GM12892 (cell line): ENCODE results near the gene KLK1.
"Not testable (repeated sequence)": the region's sequence is repeated elsewhere in the genome, so short reads cannot be mapped to it uniquely, and the experiment has no call there.

Experiments
- DNase-seq: peaks from one replicate; pipeline ENCODE4 v3.0.0; 2011; ENCODE audit not compliant: insufficient read length
- FAIRE-seq: peaks from 2 replicates; lab custom pipeline; 2011; peaks lifted over from hg19 to GRCh38; lab: Jason Lieb, UNC
- POLR2A ChIP-seq: IDR thresholded peaks from 2 replicates; pipeline ENCODE4 v1.6.1; 2011; ENCODE audit warnings: low read depth, low read length, control low read depth
- POLR2AphosphoS5 ChIP-seq: IDR thresholded peaks from 2 replicates; pipeline ENCODE4 v1.6.1; 2011; ENCODE audit warnings: low read depth, low read length, control low read depth
- TAF1 ChIP-seq: IDR thresholded peaks from 2 replicates; pipeline ENCODE4 v1.6.1; 2011; ENCODE audit warnings: low read depth, mild to moderate bottlenecking, control low read depth, low read length, borderline replicate concordance

The KLK1 gene

DNA sequence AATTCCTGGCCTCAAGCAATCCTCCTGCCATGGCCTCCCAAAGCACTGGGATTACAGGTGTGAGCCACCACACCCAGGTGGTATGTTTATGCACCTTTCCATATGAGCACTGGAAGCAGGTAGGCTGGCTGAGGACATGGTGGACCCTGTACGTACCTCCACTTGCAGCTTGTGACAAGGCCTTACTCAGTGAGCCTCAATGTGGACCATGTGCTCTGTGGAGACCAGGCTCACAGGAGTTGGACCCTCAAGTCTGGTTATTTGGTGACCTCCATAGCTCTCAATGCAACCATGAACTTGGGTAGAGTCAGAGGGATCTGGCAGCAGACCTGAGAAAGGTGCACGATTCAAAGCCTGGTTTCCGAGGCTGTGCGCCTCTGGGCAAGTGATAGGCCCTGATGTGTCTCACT, 27.9 kb downstream of the KLK1 start:
- FAIRE-seq (no peak), DNase-seq (no peak)
- TF ChIP-seq TAF1 = no peak
- TF ChIP-seq POLR2A = peak; percentile 37
- no peak; the same call in 1 of the 2 replicates for TF ChIP-seq POLR2AphosphoS5

GRCh38 chr19:50794876-50795663, 28.5 kb downstream of the KLK1 start:
- no peak for TF ChIP-seq TAF1
- peak; percentile 87 for TF ChIP-seq POLR2AphosphoS5
- peak; percentile 40 for TF ChIP-seq POLR2A
- FAIRE-seq (no peak), DNase-seq (no peak)

- TF ChIP-seq TAF1 = no peak
- peak; percentile 74 for TF ChIP-seq POLR2A
- TF ChIP-seq POLR2AphosphoS5 = peak; percentile 89; the same call in 1 of the 2 replicates
- FAIRE-seq (peak; percentile 82), DNase-seq (peak; percentile 63)
Measured at GRCh38 chr19:50794074-50794875, 29.3 kb downstream of the KLK1 start.

DNA sequence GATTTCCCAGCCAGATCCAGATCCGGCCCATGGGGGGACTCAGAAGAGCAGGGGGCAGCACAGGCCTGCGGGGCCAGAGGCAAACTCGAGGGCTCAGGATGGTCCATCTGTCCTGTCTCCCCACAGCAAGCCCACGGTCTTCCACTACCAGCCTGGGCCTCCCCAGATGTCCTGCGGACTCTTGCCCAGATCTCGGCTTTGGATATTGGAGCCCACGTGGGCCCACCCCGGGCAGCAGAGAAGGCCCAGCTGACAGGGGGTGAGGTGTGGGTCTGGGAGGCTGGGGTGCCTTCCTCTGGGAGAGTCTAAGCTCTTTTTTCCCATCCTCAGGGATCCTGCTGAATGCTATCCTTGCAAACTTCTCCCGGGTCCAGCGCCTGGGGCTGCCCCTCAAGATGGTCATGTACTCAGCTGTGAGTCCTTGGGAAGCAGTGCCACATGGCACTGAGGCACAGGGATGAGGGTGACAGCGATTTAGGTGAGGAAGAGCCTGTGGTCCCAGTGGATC, 30.0 kb downstream of the KLK1 start:
- DNase-seq (no peak), FAIRE-seq (no peak)
- TF ChIP-seq POLR2AphosphoS5 (no peak; the same call in 1 of the 2 replicates), POLR2A (peak; percentile 45), TAF1 (no peak)

DNA sequence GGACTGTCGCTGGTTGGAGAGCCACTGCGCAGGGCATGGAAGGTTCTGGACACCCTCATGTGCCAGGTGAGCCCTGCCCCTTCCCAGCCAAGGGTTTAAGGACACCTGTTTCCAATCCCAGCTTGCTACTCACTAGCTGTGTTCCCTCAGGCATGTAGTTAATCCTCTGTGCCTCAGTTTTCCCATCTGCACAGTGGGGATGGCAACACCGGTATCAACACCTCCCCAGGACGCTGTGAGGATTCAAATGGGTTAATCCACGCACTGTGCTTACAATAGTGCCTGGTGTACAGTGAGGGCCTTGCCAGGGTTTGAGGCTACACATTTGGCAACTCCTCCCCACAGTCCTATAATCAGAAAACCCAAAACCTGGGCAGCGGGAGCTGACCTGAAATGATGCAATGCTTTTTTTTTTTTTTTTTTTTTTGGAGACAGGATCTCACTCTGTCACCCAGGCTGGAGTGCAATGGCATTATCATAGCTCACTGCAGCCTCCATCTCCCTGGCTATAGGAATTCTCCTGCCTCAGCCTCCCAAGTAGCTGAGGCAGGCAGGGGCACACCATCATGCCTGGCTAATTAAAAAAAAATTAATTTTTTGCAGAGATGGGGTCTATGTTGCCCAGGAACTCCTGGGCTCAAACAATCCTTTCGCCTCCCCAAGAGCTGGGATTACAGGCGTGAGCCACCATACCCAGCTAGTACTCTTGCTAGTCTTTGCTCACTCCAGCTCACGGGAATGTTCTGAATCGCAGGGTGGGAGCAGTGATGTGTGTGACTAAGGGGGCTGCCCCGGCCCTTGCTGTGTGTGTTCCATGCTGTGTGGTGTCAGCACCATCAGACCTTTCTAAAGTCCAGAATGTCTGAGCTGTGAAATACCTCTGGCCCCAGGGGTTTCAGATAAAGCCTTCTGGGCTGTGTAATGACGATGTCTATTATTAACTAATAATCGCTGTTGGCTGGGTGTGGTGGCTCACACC, 31.0 kb downstream of the KLK1 start:
- DNase-seq (no peak), FAIRE-seq (no peak)
- TF ChIP-seq TAF1 = no peak
- 0 out of 2 replicates have a peak, but pooled peaks have one; percentile 10 for TF ChIP-seq POLR2A

DNA sequence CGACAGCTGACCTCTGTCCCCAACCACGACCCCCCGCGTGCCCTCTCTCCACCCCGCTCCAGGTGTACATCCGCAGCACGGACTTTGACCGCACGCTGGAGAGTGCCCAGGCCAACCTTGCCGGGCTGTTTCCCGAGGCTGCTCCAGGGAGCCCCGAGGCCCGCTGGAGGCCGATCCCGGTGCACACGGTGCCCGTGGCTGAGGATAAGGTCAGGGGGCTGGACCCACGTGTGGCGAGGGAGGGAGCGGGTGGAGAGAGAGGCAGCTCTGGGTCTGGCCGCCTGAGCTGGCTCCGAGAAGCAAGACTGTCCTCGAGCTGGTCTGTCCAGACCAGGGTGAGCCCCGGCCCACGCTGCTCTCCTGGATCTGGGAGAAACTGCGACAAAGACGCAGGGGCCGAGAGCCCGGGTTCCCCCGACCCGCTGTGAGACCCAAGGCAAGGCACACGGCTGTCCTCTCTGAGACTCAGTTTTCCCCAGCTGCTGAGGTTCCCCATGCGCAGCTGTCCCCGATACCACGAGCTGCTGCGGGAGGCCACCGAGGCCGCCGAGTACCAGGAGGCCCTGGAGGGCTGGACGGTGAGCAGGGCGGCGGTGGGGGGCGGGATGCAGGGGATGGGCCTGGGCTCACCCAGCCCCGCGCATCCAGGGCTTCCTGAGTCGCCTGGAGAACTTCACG, 31.9 kb downstream of the KLK1 start:
- TF ChIP-seq TAF1 = no peak
- FAIRE-seq = no peak
- no peak for DNase-seq

DNA sequence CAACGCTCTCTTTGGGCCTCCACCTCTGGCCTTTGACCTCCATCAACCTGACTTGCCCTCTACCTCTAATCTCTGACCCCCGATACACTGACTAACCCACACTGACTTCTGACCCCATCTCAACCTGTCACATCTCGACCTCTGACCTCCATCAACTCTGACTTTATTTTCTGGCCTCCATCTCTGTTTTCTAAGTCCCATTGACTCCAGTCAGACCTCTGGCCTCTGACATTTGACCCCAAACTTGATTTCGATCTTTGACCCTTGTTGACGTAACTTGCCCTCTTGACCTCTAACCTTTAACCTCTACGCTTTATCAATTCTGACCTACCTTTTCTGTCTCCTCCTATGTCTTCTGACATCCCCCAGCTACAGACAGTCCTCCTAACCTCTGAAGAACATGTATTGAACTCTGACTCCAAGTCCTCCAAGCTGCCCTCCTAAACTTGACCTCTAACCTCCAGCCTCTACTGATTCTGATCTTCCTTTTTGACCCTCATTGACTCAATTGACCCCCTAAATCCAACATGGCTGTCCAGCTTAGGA, 32.6 kb downstream of the KLK1 start:
- no peak for FAIRE-seq
- no peak for DNase-seq
- TF ChIP-seq TAF1 (no peak), POLR2A (peak; percentile 49), POLR2AphosphoS5 (peak; percentile 51; the same call in 1 of the 2 replicates)

DNA sequence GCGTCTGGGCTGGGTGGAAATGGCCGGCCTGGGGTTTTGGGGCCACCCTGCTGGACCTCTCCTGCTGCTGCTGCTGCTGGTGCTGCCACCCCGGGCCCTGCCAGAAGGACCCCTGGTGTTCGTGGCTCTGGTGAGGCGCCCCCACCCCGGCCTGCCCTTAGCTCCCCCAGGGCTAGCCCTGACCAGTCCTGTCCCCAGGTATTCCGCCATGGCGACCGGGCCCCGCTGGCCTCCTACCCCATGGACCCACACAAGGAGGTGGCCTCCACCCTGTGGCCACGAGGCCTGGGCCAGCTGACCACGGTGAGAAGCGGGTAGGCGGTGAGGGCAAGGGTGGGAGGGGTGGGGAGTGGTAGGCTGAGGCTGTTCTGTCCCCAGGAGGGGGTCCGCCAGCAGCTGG, 33.2 kb downstream of the KLK1 start, which contains the start of gene ACP4:
Gene ACP4, plus strand, starts transcription at position 20 of the 400 bp plus-strand sequence. Its CDS starts 0 bp downstream, at position 20.
- FAIRE-seq (no peak), DNase-seq (no peak)
- no peak for TF ChIP-seq POLR2A
- TF ChIP-seq POLR2AphosphoS5 = no peak
- TF ChIP-seq TAF1 = no peak

DNA sequence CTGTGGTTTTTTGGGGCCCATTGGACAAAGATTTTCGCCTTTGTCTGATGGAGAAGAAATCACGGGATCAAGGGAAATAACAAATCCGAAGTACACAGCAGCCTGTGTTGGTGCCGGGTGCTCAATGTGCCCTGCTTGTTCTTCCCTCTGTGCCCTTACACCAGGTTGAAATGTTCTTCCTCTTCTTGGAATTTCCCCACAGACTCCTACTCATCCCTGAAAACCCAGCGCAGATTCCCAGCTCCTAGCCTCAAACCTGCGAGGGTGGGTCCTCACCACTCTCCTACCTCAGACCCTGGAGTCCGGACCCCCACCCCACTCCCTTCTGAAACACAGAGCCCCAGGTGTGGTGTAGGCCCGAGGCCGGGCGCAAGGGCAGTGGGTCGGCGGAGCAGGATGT, 38.3 kb downstream of the KLK1 start:
- DNase-seq (no peak), FAIRE-seq (no peak)
- TF ChIP-seq POLR2AphosphoS5 = no peak
- TF ChIP-seq TAF1 = no peak
- TF ChIP-seq POLR2A = no peak

DNA sequence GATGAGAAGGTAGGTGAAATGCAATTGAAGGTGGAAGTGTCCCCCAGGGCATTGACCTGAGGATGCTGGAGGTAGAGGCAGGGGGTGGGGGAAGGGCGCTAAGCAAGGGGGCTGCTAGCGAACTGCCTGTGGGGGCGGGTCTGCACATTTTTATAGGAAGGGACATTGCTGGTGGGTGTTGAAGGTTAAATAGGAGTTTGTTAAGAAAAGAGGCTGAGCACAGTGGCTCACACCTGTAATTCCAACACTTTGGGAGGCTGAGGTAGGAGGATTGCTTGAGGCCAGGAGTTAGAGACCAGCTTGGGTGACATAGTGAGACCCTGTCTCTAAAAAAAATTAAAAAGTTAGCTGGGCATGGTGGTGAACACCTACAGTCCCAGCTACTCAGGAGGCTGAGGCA, 38.9 kb downstream of the KLK1 start:
- DNase-seq (no peak), FAIRE-seq (no peak)
- TF ChIP-seq TAF1 (no peak), POLR2A (no peak), POLR2AphosphoS5 (no peak)

DNA sequence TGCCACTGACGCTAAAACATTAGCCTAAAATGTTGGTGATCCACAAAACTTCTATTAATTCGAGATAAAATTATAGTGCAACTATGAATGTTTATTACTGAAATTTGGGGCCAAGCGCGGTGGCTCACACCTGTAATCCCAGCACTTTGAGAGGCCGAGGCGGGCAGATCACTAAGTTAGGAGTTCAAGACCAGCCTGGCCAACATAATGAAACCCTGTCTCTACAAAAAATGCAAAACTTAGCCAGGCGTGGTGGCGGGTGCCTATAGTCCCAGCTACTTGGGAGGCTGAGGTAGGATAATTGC, 39.8 kb downstream of the KLK1 start:
- FAIRE-seq, DNase-seq: not testable (repeated sequence)
